ENCODE results near the gene KATNBL1. TPM values are rescaled to one million over a fixed set of nuclear protein-coding genes. Genes with fewer than 3 reads are reported as not detected.

KATNBL1 gene, protein sequence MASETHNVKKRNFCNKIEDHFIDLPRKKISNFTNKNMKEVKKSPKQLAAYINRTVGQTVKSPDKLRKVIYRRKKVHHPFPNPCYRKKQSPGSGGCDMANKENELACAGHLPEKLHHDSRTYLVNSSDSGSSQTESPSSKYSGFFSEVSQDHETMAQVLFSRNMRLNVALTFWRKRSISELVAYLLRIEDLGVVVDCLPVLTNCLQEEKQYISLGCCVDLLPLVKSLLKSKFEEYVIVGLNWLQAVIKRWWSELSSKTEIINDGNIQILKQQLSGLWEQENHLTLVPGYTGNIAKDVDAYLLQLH
- 44.0 and 52.1 TPM in 2 replicates for total RNA-seq

DNA sequence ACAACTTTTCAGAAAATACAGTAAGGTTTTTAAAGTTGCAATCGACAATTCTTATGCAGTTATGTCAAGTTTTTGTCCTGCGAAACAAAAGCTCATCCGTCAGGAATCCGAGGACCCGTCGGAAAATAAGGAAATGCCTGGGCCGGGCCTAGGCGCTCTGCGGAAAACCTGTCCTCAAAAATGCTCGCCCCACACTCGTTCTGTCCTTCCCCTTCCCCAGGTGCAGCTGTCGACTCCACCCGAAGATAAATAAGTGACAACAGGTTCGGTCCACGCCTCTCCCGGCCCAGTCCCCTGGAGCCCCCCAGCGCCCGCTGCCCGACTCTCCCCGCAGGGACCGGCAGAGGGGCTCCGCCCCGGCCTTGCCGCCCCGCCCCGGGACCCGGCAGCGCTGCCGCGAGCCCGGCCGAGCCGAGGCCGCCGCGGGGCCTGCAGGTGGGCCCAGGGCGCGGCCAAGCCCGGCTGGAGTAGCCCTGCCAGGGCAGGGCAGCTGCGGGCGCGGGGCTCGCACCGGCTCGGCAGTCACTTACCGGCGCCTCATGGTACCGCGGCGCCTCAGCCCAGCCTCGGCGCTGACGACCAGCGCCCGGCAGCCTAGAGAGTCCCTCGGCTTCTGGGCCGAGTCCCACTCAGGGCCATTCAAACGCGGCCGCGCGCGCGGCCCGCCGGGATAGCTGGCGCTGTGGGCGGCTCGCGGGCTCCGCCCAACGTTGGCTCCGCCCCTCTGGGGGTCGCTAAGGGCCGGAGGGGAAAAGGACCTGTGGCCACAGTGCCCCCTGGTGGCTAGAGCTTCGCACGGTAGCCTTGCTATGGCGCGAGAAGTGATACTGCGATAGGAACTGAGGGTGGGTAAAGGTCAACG is at the start of gene KATNBL1:
Gene KATNBL1, minus strand, starts transcription at position 676 of the 862 bp plus-strand sequence. CDS start 46,420 bp downstream, outside the sequence.
- DNase-seq (ENCODE audit: low read depth), result peak; percentile 79
- peak within 1 kb of the TSS; percentile 76 for H3K4me3 ChIP-seq (ENCODE audit: low read depth, low read length)
- no peaks in the 10 kb centered on the region for H3K36me3 ChIP-seq (ENCODE audit: control insufficient read depth, insufficient read depth, low read length)
- no peaks in the 10 kb centered on the region for H3K27me3 ChIP-seq (ENCODE audit: control insufficient read depth, insufficient read depth, low read length)
- TF ChIP-seq, protein P1, sequence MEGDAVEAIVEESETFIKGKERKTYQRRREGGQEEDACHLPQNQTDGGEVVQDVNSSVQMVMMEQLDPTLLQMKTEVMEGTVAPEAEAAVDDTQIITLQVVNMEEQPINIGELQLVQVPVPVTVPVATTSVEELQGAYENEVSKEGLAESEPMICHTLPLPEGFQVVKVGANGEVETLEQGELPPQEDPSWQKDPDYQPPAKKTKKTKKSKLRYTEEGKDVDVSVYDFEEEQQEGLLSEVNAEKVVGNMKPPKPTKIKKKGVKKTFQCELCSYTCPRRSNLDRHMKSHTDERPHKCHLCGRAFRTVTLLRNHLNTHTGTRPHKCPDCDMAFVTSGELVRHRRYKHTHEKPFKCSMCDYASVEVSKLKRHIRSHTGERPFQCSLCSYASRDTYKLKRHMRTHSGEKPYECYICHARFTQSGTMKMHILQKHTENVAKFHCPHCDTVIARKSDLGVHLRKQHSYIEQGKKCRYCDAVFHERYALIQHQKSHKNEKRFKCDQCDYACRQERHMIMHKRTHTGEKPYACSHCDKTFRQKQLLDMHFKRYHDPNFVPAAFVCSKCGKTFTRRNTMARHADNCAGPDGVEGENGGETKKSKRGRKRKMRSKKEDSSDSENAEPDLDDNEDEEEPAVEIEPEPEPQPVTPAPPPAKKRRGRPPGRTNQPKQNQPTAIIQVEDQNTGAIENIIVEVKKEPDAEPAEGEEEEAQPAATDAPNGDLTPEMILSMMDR (IDR thresholded peaks at IDR 0.05; ENCODE audit: insufficient read depth, low read length, severe bottlenecking), result peak; percentile 96
- no peak for FAIRE-seq

DNA sequence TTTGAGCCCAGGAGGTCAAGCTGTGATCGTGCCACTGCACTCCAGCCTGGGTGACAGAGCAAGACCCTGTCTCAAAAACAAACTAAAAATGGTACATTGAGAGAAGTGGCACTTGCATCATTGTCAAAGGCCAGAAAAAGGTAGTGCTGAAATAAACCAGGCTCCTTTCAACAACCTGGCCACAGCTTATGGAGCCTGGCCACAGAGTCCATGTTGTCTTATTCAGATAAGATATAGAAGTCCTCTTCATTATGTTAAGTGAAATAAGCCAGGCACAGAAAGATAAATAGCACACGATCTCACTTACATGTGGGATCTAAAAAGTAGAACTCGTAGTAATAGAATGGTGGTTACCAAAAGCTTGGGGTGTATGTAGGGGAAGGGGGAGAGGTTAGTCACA is 49.7 kb upstream of the KATNBL1 start:
- no peak for FAIRE-seq
- no peaks in the 10 kb centered on the region for H3K27me3 ChIP-seq (ENCODE audit: control insufficient read depth, insufficient read depth, low read length)
- no peaks in the 10 kb centered on the region for H3K36me3 ChIP-seq (ENCODE audit: control insufficient read depth, insufficient read depth, low read length)
- DNase-seq (ENCODE audit: low read depth), result no peak
- H3K4me3 ChIP-seq (ENCODE audit: low read depth, low read length), result no peak overlapping the region
- TF ChIP-seq, protein P1 (IDR thresholded peaks at IDR 0.05; ENCODE audit: insufficient read depth, low read length, severe bottlenecking), result no peak

DNA sequence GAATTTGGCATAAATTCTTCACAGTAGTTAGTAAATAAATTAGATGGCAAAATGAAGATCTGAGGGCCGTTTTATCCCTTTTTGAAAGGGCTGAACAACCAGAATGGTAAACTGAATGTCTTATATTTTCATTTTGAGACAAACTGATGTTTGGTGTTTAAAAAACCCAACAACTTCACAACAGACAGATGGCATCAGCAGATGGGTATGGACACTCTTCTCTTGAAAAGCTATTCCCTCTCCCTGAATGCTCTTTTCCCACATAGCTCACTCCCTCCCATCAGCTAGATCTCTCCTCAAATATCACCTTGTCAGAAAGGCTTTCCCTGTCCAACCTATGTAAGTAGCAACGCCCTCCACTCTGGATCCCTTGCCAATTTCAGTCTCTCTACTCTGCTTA is 48.3 kb upstream of the KATNBL1 start:
- Histone ChIP-seq H3K27me3 (ENCODE audit: control insufficient read depth, insufficient read depth, low read length) (no peaks in the 10 kb centered on the region), H3K4me3 (ENCODE audit: low read depth, low read length) (no peak overlapping the region), H3K36me3 (ENCODE audit: control insufficient read depth, insufficient read depth, low read length) (peaks cover 2% of the 10 kb centered on the region)
- FAIRE-seq, result no peak
- DNase-seq (ENCODE audit: low read depth), result no peak
- TF ChIP-seq, protein P1 (IDR thresholded peaks at IDR 0.05; ENCODE audit: insufficient read depth, low read length, severe bottlenecking), result no peak

DNA sequence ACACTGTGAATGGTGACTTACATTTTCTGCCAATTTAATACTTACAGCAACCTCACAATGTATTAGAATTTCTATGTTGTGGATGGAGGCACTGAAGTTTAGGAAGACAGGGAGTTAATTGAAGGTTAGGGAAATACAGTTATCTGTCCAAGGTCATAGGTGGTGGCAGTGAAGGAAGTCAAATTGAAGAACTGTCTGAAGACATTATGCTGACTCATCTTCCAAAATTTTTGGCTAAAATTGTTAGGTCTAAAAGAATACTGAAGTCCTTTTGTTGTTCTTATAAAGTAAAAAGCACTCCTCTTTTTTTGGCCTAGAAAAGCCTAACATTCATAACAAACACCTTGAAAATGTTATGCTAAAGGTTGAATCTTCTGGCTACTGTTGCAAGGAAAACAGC is 42.6 kb upstream of the KATNBL1 start:
- peaks cover 5% of the 10 kb centered on the region for H3K36me3 ChIP-seq (ENCODE audit: control insufficient read depth, insufficient read depth, low read length)
- TF ChIP-seq, protein P1 (IDR thresholded peaks at IDR 0.05; ENCODE audit: insufficient read depth, low read length, severe bottlenecking), result no peak
- H3K27me3 ChIP-seq (ENCODE audit: control insufficient read depth, insufficient read depth, low read length), result no peaks in the 10 kb centered on the region
- DNase-seq (ENCODE audit: low read depth) (no peak), FAIRE-seq (no peak)
- H3K4me3 ChIP-seq (ENCODE audit: low read depth, low read length), result no peak overlapping the region

DNA sequence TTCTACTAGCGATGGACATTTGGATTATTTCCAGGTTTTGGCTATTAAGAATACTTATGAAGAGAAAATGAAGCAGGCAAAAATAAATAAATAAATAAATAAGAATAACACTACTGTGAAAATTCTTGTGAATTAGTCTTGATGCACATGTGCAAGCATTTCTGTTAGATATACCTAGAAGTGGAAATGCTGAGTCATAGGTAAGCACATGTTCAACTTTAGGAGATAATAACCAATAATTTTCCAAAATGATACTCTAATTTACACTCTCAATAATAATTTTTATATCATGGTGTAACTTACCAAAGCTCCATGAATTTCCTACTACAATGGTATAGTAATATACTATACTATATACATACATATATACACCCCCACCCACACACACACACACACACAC is 38.3 kb upstream of the KATNBL1 start:
- H3K4me3 ChIP-seq (ENCODE audit: low read depth, low read length), result no peak overlapping the region
- H3K36me3 ChIP-seq (ENCODE audit: control insufficient read depth, insufficient read depth, low read length), result peaks cover 6% of the 10 kb centered on the region
- no peak for DNase-seq (ENCODE audit: low read depth)
- TF ChIP-seq, protein P1 (IDR thresholded peaks at IDR 0.05; ENCODE audit: insufficient read depth, low read length, severe bottlenecking), result no peak
- H3K27me3 ChIP-seq (ENCODE audit: control insufficient read depth, insufficient read depth, low read length), result no peaks in the 10 kb centered on the region
- no peak for FAIRE-seq
